Esophagus muscularis mucosa (tissue), 4 donors: ENCODE results near the gene PNMA6F. TPM values are rescaled to one million over a fixed set of nuclear protein-coding genes. Genes with fewer than 3 reads are reported as not detected.

Experiments
- DNase-seq: peaks from one replicate; pipeline ENCODE4 v3.0.0-alpha.2; 2017; ENCODE audit errors: extremely low spot score
- H3K27ac ChIP-seq, 4 donors: fragments of 200-600 bp; sonication (generic); replicated peaks in 1 of 4; 1 replicate in 3 of 4; 2 replicates in 1 of 4; pipeline ENCODE4 v1.5.1; 2016 to 2019; ENCODE audit warnings: mild to moderate bottlenecking in 1 of 4
- H3K27me3 ChIP-seq, 4 donors: fragments of 200-600 bp; sonication (generic); one replicate each; pipeline versions ENCODE4 v1.5.1 to v1.6.0; 2016 to 2019
- H3K36me3 ChIP-seq, 4 donors: fragments of 200-600 bp; sonication (generic); one replicate each; pipeline ENCODE4 v1.5.1; 2016 to 2019
- H3K4me1 ChIP-seq, 4 donors: fragments of 200-600 bp; sonication (generic); one replicate each; pipeline ENCODE4 v1.5.1; 2016 to 2019
- H3K4me3 ChIP-seq, 4 donors: fragments of 200-600 bp; sonication (generic); 1 replicate in 2 of 4; 2 replicates in 2 of 4; pipeline ENCODE4 v1.5.1; 2016 to 2019; ENCODE audit warnings: mild to moderate bottlenecking in 4 of 4, moderate library complexity in 1 of 4
- H3K9me3 ChIP-seq, 4 donors: fragments of 200-600 bp; sonication (generic); 1 replicate in 3 of 4; 2 replicates in 1 of 4; pipeline ENCODE4 v1.5.1; 2016 to 2019
- EP300 ChIP-seq: sonication (generic); formaldehyde crosslinking; IDR thresholded peaks from one replicate; pipeline ENCODE4 v1.6.1; 2017; ENCODE audit warnings: antibody characterized with exemption
- POLR2A ChIP-seq: fragments of 450-650 bp; IDR thresholded peaks from one replicate; pipeline ENCODE4 v1.6.1; 2017; ENCODE audit warnings: antibody characterized with exemption, moderate library complexity, mild to moderate bottlenecking, low read depth
- POLR2AphosphoS5 ChIP-seq, 2 donors: sonication (generic); formaldehyde crosslinking; IDR thresholded peaks; one replicate each; pipeline ENCODE4 v1.6.1; 2017; ENCODE audit warnings: antibody characterized with exemption in 2 of 2
- WGBS: methylation state at CpG from one replicate; pipeline ENCODE4 v1.1.5; 2018; 5-methylcytosine and 5-hydroxymethylcytosine counted together
- intact Hi-C: fragments of 100-400 bp; cut with DNase I; formaldehyde crosslinking; loops from one replicate; pipeline ENCODE4 v1.15.1; 2023
- total RNA-seq, 4 donors: library from RNA; depleted of rRNA; stranded (reverse); fragments of >200 nt; gene quantifications; one replicate each; pipeline versions ENCODE4 v1.1.0 to v1.2.1, GENCODE V29; 2016
- TF ChIP-seq, protein P1 (sequence below), 3 experiments: fragments of 200-600 bp in 2 of 3; fragments of 450-650 bp in 1 of 3; sonication (generic) in 2 of 3; IDR thresholded peaks; one replicate each; pipeline ENCODE4 v1.5.1; 2017 to 2019; ENCODE audit warnings: antibody characterized with exemption in 3 of 3, mild to moderate bottlenecking in 2 of 3, moderate library complexity in 1 of 3

The PNMA6F gene
- total RNA-seq, 4 donors from 2014 or later: not detected

DNA sequence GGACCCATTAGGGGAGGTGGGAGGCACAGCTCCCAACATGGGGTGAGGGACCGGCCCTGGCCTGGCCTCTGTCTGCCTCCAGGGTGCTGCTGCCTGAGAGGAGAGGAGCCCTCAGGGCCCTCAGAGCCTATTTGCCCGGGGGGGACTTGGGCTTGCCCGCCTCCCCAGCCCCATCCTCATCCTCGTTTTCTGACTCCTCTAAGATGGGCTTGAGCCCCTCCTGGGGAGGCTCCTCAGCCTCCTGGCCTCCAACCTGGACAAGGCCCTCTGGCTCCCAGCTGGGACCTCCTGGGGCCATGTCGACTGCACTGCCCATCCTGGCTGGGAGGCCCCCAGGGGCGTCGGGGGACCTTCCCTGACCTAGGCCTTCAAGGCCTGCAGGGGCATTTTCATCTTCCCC lies 2.8 kb downstream of the PNMA6F start:
- intact Hi-C loops: no loop called here

DNA sequence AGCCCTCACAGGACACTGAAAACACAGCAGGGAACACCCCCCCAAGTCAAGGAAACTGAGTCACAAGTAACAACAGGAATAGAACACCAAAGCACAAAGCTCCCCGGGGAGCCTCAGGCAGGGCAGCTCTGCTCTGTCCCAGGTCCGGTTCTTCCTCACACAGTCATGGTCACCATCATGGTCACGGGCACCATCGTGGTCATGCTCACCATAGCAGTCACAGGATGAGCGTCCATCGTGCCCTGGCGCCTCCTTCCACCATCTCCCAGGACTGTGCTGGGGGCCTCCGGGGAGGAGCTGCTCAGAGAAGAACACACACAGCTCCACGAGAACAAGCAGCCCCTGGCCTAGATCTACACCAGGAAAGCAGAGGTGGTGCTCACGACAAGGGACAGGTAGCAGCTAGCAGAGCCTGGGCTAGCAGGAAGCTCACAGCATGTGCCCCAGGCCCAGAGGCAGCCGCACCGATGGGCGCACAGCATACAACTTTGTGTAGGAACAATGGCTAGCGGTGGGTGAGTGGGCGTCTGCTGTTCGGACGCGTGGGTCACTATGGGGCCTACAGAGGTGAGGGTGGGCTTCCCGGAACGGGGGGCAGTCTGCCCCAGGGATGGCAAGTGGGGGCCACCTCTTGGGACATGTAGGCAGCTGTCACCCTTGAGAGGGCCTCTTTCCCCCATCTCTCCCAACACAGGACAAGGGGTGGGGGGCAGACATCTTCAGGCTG lies 3.4 kb downstream of the PNMA6F start:
- Histone ChIP-seq H3K4me3 (no peak overlapping the region), H3K27me3 (peaks cover 0 to 25% (median 5%) of the 10 kb centered on the region in 4 donors), H3K36me3 (no peaks in the 10 kb centered on the region), H3K27ac (no peak overlapping the region), H3K4me1 (no peaks in the 10 kb centered on the region), H3K9me3 (no peaks in the 10 kb centered on the region)
- intact Hi-C loops: no loop called here
- DNase-seq: no peak
- TF ChIP-seq EP300 (no peak), POLR2A (no peak), POLR2AphosphoS5 (IDR thresholded peaks at IDR 0.05) (no peak)
- TF ChIP-seq, protein P1, sequence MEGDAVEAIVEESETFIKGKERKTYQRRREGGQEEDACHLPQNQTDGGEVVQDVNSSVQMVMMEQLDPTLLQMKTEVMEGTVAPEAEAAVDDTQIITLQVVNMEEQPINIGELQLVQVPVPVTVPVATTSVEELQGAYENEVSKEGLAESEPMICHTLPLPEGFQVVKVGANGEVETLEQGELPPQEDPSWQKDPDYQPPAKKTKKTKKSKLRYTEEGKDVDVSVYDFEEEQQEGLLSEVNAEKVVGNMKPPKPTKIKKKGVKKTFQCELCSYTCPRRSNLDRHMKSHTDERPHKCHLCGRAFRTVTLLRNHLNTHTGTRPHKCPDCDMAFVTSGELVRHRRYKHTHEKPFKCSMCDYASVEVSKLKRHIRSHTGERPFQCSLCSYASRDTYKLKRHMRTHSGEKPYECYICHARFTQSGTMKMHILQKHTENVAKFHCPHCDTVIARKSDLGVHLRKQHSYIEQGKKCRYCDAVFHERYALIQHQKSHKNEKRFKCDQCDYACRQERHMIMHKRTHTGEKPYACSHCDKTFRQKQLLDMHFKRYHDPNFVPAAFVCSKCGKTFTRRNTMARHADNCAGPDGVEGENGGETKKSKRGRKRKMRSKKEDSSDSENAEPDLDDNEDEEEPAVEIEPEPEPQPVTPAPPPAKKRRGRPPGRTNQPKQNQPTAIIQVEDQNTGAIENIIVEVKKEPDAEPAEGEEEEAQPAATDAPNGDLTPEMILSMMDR (IDR thresholded peaks at IDR 0.05): no peak
- 90% methylated on average over 11 of the region's 20 CpGs for whole genome bisulfite sequencing

More for the DNA sequence above, 2.8 kb downstream of the PNMA6F start:
- no peak for DNase-seq
- no peaks in the 10 kb centered on the region for H3K36me3 ChIP-seq
- no peaks in the 10 kb centered on the region for H3K4me1 ChIP-seq
- TF ChIP-seq EP300: no peak
- TF ChIP-seq, protein P1 (IDR thresholded peaks at IDR 0.05): no peak
- TF ChIP-seq POLR2AphosphoS5 (IDR thresholded peaks at IDR 0.05): no peak
- no peak for TF ChIP-seq POLR2A
- H3K27ac ChIP-seq: no peak overlapping the region
- no peaks in the 10 kb centered on the region for H3K9me3 ChIP-seq
- 77% methylated on average over 4 of the region's 7 CpGs for WGBS
- H3K4me3 ChIP-seq: no peak overlapping the region
- H3K27me3 ChIP-seq: peaks cover 0 to 25% (median 5%) of the 10 kb centered on the region in 4 donors

DNA sequence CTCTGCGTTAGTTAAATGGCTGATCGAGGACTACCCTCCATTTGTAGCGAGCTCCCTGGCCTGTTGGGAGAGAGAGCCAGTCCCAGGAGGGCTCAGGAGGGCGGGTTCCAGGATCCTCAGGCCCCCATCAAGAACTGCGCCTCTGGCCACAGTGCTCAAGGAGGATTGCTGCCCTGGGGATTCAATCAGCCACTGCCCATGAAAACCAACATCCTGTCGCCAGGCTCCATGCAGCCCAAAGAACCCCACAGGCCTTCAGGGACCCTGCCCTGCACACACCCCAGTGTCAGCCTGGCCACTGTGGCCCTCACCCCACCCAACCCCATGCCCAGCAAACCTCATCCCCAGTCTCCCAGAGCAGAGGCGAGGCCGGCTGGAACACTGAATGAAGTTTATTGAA lies 4.3 kb downstream of the PNMA6F start:
- DNase-seq: no peak
- WGBS: 86% methylated on average over 1 of the region's 8 CpGs
- Histone ChIP-seq H3K4me3 (no peak overlapping the region), H3K9me3 (no peaks in the 10 kb centered on the region), H3K27me3 (peaks cover 0 to 25% (median 5%) of the 10 kb centered on the region in 4 donors), H3K4me1 (no peaks in the 10 kb centered on the region), H3K27ac (no peak overlapping the region), H3K36me3 (no peaks in the 10 kb centered on the region)
- intact Hi-C loops: no loop called here
- TF ChIP-seq POLR2A: no peak
- TF ChIP-seq POLR2AphosphoS5 (IDR thresholded peaks at IDR 0.05): no peak
- no peak for TF ChIP-seq EP300

DNA sequence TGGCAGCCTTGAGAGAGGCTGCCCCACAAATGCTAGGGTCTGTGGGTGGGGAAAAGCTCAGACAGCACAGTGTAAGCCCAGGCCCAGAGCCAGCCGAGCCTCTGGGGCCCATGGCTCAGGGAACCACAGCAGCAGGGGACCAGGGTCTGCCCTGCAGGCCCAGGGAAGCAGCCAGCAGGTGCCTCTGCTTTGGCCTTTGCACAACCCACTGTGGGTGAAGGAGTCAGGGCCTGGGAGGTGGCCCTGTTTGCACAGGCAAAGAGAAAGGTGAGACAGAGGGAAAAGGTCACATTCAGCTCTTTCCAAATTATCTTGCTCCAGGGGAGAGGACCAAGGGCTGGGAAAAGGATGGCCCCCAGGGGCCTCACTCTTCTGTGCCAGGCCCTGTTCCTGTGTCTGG lies 8.7 kb downstream of the PNMA6F start:
- Histone ChIP-seq H3K4me3 (no peak overlapping the region), H3K4me1 (no peaks in the 10 kb centered on the region), H3K27ac (no peak overlapping the region), H3K9me3 (no peaks in the 10 kb centered on the region), H3K27me3 (no peaks in the 10 kb centered on the region), H3K36me3 (no peaks in the 10 kb centered on the region)
- DNase-seq: no peak
- no peak for TF ChIP-seq EP300
- TF ChIP-seq, protein P1 (IDR thresholded peaks at IDR 0.05): no peak
- intact Hi-C loops: no loop called here
- no CpG with 5 or more reads among the region's 1 CpG for WGBS

DNA sequence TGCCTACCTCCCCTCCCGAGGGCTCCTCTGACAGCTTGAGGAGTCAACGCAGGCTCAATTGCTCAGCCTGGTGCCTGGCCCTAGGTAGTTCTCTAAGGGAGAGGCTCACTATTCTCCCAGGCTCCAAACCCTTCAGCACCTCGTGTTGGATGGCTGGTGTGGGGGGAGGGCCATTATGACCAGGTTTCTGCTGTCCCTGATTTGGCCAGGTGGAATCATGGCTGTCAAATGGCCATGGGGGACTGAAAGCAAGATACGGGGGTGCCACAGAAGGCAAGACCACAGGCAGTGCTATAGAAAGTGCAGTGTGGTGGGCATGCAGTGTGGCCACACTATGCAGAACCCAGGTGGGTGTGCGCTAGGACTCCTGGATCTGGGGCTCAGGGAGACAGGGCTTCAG lies 9.5 kb downstream of the PNMA6F start:
- no peaks in the 10 kb centered on the region for H3K9me3 ChIP-seq
- TF ChIP-seq POLR2A: no peak
- H3K4me3 ChIP-seq: no peak overlapping the region
- intact Hi-C loops: no loop called here
- DNase-seq: no peak
- H3K27ac ChIP-seq: no peak overlapping the region
- WGBS: 71% methylated on average over 5 of the region's 5 CpGs
- no peaks in the 10 kb centered on the region for H3K27me3 ChIP-seq
- no peaks in the 10 kb centered on the region for H3K36me3 ChIP-seq
- no peaks in the 10 kb centered on the region for H3K4me1 ChIP-seq

DNA sequence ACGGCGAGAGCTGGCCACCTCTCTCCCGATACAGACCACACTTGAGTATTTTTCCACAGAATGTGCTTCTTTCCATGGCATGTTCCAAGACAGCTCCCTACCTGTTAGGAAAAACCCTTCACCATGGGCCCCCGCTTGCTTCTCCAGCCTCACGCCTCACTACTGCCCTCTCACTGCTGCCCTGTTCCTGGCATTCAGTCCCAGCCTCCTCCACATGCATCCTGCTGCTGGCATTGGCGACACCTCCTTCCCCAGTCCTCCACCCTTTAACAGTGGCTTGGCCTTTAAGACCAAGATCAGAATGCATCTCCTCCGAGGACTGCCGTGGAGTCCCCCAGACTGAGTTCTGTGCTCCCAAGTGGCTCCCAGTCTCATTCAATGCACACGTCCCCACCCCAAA lies 10.7 kb downstream of the PNMA6F start:
- intact Hi-C loops: no loop called here

More for the DNA sequence above, 10.7 kb downstream of the PNMA6F start:
- Histone ChIP-seq H3K27me3 (no peaks in the 10 kb centered on the region), H3K9me3 (no peaks in the 10 kb centered on the region), H3K4me1 (no peaks in the 10 kb centered on the region), H3K4me3 (no peak overlapping the region), H3K36me3 (no peaks in the 10 kb centered on the region), H3K27ac (no peak overlapping the region)
- no peak for DNase-seq
- 86% methylated on average over 9 of the region's 9 CpGs for WGBS
- TF ChIP-seq POLR2A: no peak
- no peak for TF ChIP-seq EP300
- TF ChIP-seq POLR2AphosphoS5 (IDR thresholded peaks at IDR 0.05): no peak
- TF ChIP-seq, protein P1 (IDR thresholded peaks at IDR 0.05): no peak
